BLaER1 treated with 17β-estradiol and CSF1 and Interleukin-3, amounts not matched to agents 10 nM and 100 nM (cell line): ENCODE results near the gene SIL1.

ENCODE experiments used
- H3K27ac ChIP-seq, 11 experiments: shearing (Covaris generic); formaldehyde crosslinking; 2 replicates each; pipeline ENCODE4 v1.8.1; 2022
- H3K27me3 ChIP-seq, 11 experiments: shearing (Covaris generic); formaldehyde crosslinking; 2 replicates each; pipeline ENCODE4 v1.8.1; 2022
- H3K36me3 ChIP-seq, 11 experiments: shearing (Covaris generic); formaldehyde crosslinking; 2 replicates each; pipeline ENCODE4 v1.8.1; 2022
- H3K4me1 ChIP-seq, 10 experiments: shearing (Covaris generic); formaldehyde crosslinking; 2 replicates each; pipeline ENCODE4 v1.8.1; 2022
- H3K4me2 ChIP-seq, 11 experiments: shearing (Covaris generic); formaldehyde crosslinking; 2 replicates each; pipeline ENCODE4 v1.8.1; 2022
- H3K4me3 ChIP-seq, 10 experiments: shearing (Covaris generic); formaldehyde crosslinking; 2 replicates each; pipeline ENCODE4 v1.8.1; 2022
- H3K9ac ChIP-seq, 11 experiments: shearing (Covaris generic); formaldehyde crosslinking; 2 replicates each; pipeline ENCODE4 v1.8.1; 2022
- H3K9me3 ChIP-seq, 11 experiments: shearing (Covaris generic); formaldehyde crosslinking; replicated peaks in 1 of 11; 2 replicates each; pipeline ENCODE4 v1.8.1; 2022
- H4K20me1 ChIP-seq, 11 experiments: shearing (Covaris generic); formaldehyde crosslinking; 2 replicates each; pipeline ENCODE4 v1.8.1; 2022
- Cebpa-rat ChIP-seq, 11 experiments: shearing (Covaris generic); IDR thresholded peaks; 2 replicates each; pipeline ENCODE4 v1.8.1; 2022

Gene SIL1

GRCh38 chr5:138903130-138903775, 294.9 kb downstream of the SIL1 start:
- no peak overlapping the region for H3K4me2 ChIP-seq
- peaks cover 17 to 30% (median 23%) of the 10 kb centered on the region in 11 experiments for H3K9me3 ChIP-seq
- no peak overlapping the region for H3K4me3 ChIP-seq
- H3K27me3 ChIP-seq = no peaks in the 10 kb centered on the region
- H4K20me1 ChIP-seq = peaks cover 0 to 30% (median 15%) of the 10 kb centered on the region in 11 experiments; a peak in 12 of 22 replicates
- H3K4me1 ChIP-seq = peaks cover 32 to 43% (median 40%) of the 10 kb centered on the region in 10 experiments
- H3K27ac ChIP-seq = peak overlapping the region in 1 of 11 experiments; percentile 64; a peak in 1 of 22 replicates
- no peak overlapping the region for H3K9ac ChIP-seq
- peaks cover 60 to 72% (median 64%) of the 10 kb centered on the region in 11 experiments for H3K36me3 ChIP-seq
- TF ChIP-seq Cebpa-rat (IDR thresholded peaks at IDR 0.05) = no peak

- Histone ChIP-seq H3K4me3 (no peak overlapping the region), H3K4me2 (peak overlapping the region; percentile 59 to 83 (median 76)), H3K27me3 (no peaks in the 10 kb centered on the region), H3K9ac (peak overlapping the region in 5 of 11 experiments; percentile 7 to 55 (median 42); a peak in 8 of 22 replicates), H3K4me1 (peaks cover 32 to 48% (median 40%) of the 10 kb centered on the region in 10 experiments), H3K9me3 (peaks cover 7 to 21% (median 15%) of the 10 kb centered on the region in 11 experiments; a peak in 16 of 22 replicates), H3K36me3 (peaks cover 51 to 68% (median 58%) of the 10 kb centered on the region in 11 experiments), H4K20me1 (peaks cover 0 to 30% (median 15%) of the 10 kb centered on the region in 11 experiments; a peak in 12 of 22 replicates), H3K27ac (peak overlapping the region in 10 of 11 experiments; percentile 32 to 69 (median 62); a peak in 17 of 22 replicates)
- TF ChIP-seq Cebpa-rat (IDR thresholded peaks at IDR 0.05) = 0 out of 22 replicates have a peak, but pooled peaks of 1 of the 11 experiments have one; percentile 20
These were observed 296.5 kb downstream of the SIL1 start for GRCh38 chr5:138901716-138902115.

GRCh38 chr5:138900281-138900965, 297.7 kb downstream of the SIL1 start:
- Histone ChIP-seq H3K9ac (peak overlapping the region in 10 of 11 experiments; percentile 19 to 57 (median 44); a peak in 14 of 22 replicates), H3K4me2 (peak overlapping the region; percentile 59 to 83 (median 76)), H4K20me1 (peaks cover 0 to 41% (median 15%) of the 10 kb centered on the region in 11 experiments; a peak in 12 of 22 replicates), H3K9me3 (peaks cover 5 to 18% (median 12%) of the 10 kb centered on the region in 11 experiments; a peak in 15 of 22 replicates), H3K27me3 (no peaks in the 10 kb centered on the region), H3K27ac (peak overlapping the region; percentile 1 to 69 (median 59); a peak in 21 of 22 replicates), H3K4me3 (peak overlapping the region in 2 of 10 experiments; percentile 1 to 6; a peak in 1 of 20 replicates), H3K36me3 (peaks cover 46 to 67% (median 54%) of the 10 kb centered on the region in 11 experiments), H3K4me1 (peaks cover 32 to 48% (median 40%) of the 10 kb centered on the region in 10 experiments)
- no peak for TF ChIP-seq Cebpa-rat (IDR thresholded peaks at IDR 0.05)

- H3K4me1 ChIP-seq = peaks cover 32 to 48% (median 40%) of the 10 kb centered on the region in 10 experiments
- TF ChIP-seq Cebpa-rat (IDR thresholded peaks at IDR 0.05) = no peak
- no peak overlapping the region for H3K27ac ChIP-seq
- no peak overlapping the region for H3K4me3 ChIP-seq
- H3K27me3 ChIP-seq = no peaks in the 10 kb centered on the region
- H3K36me3 ChIP-seq = peaks cover 36 to 67% (median 48%) of the 10 kb centered on the region in 11 experiments
- peaks cover 0 to 41% (median 15%) of the 10 kb centered on the region in 11 experiments; a peak in 12 of 22 replicates for H4K20me1 ChIP-seq
- H3K9me3 ChIP-seq = peaks cover 5 to 16% (median 6%) of the 10 kb centered on the region in 11 experiments; a peak in 15 of 22 replicates
- no peak overlapping the region for H3K9ac ChIP-seq
- H3K4me2 ChIP-seq = peak overlapping the region in 2 of 11 experiments; percentile 66 to 73; a peak in 3 of 22 replicates
These were observed 299.4 kb downstream of the SIL1 start for GRCh38 chr5:138898742-138899141.

GRCh38 chr5:138898299-138898698, 299.9 kb downstream of the SIL1 start:
- H3K9ac ChIP-seq = no peak overlapping the region
- H3K27me3 ChIP-seq = no peaks in the 10 kb centered on the region
- no peak overlapping the region for H3K27ac ChIP-seq
- TF ChIP-seq Cebpa-rat (IDR thresholded peaks at IDR 0.05) = no peak
- peaks cover 5 to 16% (median 6%) of the 10 kb centered on the region in 11 experiments; a peak in 14 of 22 replicates for H3K9me3 ChIP-seq
- H3K36me3 ChIP-seq = peaks cover 32 to 67% (median 43%) of the 10 kb centered on the region in 11 experiments
- H4K20me1 ChIP-seq = peaks cover 0 to 41% (median 15%) of the 10 kb centered on the region in 11 experiments; a peak in 12 of 22 replicates
- H3K4me1 ChIP-seq = peaks cover 32 to 46% (median 40%) of the 10 kb centered on the region in 10 experiments
- no peak overlapping the region for H3K4me2 ChIP-seq
- H3K4me3 ChIP-seq = no peak overlapping the region
